GM23248 (cell line): Measurements from ENCODE around the gene PRSS27. TPM values are rescaled to one million over a fixed set of nuclear protein-coding genes. Genes with fewer than 3 reads are reported as not detected.

Experiments
- DNase-seq: peaks from one replicate; pipeline ENCODE4 v3.0.0-alpha.2; 2015
- H2AFZ ChIP-seq: fragments of 200-600 bp; sonication (generic); 2 replicates; pipeline ENCODE4 v1.6.1; 2016; ENCODE audit warnings: antibody characterized with exemption
- H3F3A ChIP-seq: fragments of 200-600 bp; sonication (generic); 2 replicates; pipeline ENCODE4 v1.6.1; 2016; ENCODE audit warnings: mild to moderate bottlenecking, antibody characterized with exemption, mixed run types; ENCODE audit not compliant: insufficient read depth
- H3K27ac ChIP-seq: fragments of 200-600 bp; sonication (generic); 2 replicates; pipeline ENCODE4 v1.5.1; 2016; ENCODE audit warnings: mild to moderate bottlenecking
- H3K27me3 ChIP-seq: fragments of 200-600 bp; sonication (generic); replicated peaks from 2 replicates; pipeline ENCODE4 v1.6.1; 2016; ENCODE audit warnings: mild to moderate bottlenecking; ENCODE audit not compliant: insufficient read depth
- H3K36me3 ChIP-seq: fragments of 200-600 bp; sonication (generic); 2 replicates; pipeline ENCODE4 v1.6.1; 2016; ENCODE audit warnings: low read depth, mild to moderate bottlenecking
- H3K4me1 ChIP-seq: fragments of 200-600 bp; sonication (generic); 2 replicates; pipeline ENCODE4 v1.6.1; 2016; ENCODE audit warnings: mild to moderate bottlenecking; ENCODE audit not compliant: insufficient read depth
- H3K4me2 ChIP-seq: fragments of 200-600 bp; sonication (generic); one replicate; pipeline ENCODE4 v1.6.1; 2016; ENCODE audit warnings: mild to moderate bottlenecking; ENCODE audit not compliant: unreplicated experiment
- H3K4me3 ChIP-seq: fragments of 200-600 bp; sonication (generic); 2 replicates; pipeline ENCODE4 v1.5.1; 2016; ENCODE audit warnings: mild to moderate bottlenecking
- H3K79me2 ChIP-seq: fragments of 200-600 bp; sonication (generic); 2 replicates; pipeline ENCODE4 v1.6.1; 2016; ENCODE audit warnings: mild to moderate bottlenecking; ENCODE audit not compliant: insufficient read depth
- H3K9ac ChIP-seq: fragments of 200-600 bp; sonication (generic); 2 replicates; pipeline ENCODE4 v1.6.1; 2016; ENCODE audit warnings: mild to moderate bottlenecking
- H3K9me2 ChIP-seq: fragments of 200-600 bp; sonication (generic); 2 replicates; pipeline ENCODE4 v1.6.1; 2016; ENCODE audit warnings: mixed run types, mild to moderate bottlenecking, moderate library complexity; ENCODE audit not compliant: insufficient read depth
- H3K9me3 ChIP-seq: fragments of 200-600 bp; sonication (generic); one replicate; pipeline ENCODE4 v1.6.1; 2017; ENCODE audit warnings: low read depth
- H4K20me1 ChIP-seq: fragments of 200-600 bp; sonication (generic); 2 replicates; pipeline ENCODE4 v1.6.0; 2016; ENCODE audit not compliant: insufficient read depth
- EZH2 ChIP-seq: fragments of 200-600 bp; sonication (generic); IDR thresholded peaks from 2 replicates; pipeline ENCODE4 v1.6.1; 2018; ENCODE audit warnings: antibody characterized with exemption, mild to moderate bottlenecking; ENCODE audit not compliant: insufficient read depth, poor library complexity, severe bottlenecking
- EZH2phosphoT487 ChIP-seq: fragments of 200-600 bp; sonication (generic); IDR thresholded peaks from 2 replicates; pipeline ENCODE4 v1.6.1; 2018; ENCODE audit warnings: antibody characterized with exemption, moderate library complexity, mild to moderate bottlenecking, low read depth; ENCODE audit not compliant: insufficient read depth
- WGBS, 2 experiments: methylation state at CpG; one replicate each; pipeline ENCODE4 v1.1.6; 2015 to 2017; ENCODE audit warnings: low lambda C conversion rate in 2 of 2, low coverage in 1 of 2; ENCODE audit errors: missing lambda C conversion rate in 2 of 2; 5-methylcytosine and 5-hydroxymethylcytosine counted together
- in situ Hi-C: fragments of 300-500 bp; cut with MboI; formaldehyde crosslinking; loops from 2 replicates; pipeline ENCODE4 v1.15.0; 2020
- polyA plus RNA-seq: library from polyadenylated mRNA; unstranded; fragments of >200 nt; fragmentation: Nextera tagmentation; extraction: Ambion mirVana; gene quantifications from 2 replicates; pipeline ENCODE4 v1.2.1, GENCODE V29; 2016
- total RNA-seq: library from RNA; depleted of rRNA; stranded (reverse); fragments of >200 nt; shearing (Covaris generic); gene quantifications from 2 replicates; pipeline ENCODE4 v1.2.3, GENCODE V29; 2014

PRSS27 gene
- total and polyA plus RNA-seq, 2 experiments from 2014 or later = 0.68 to 0.76 TPM

DNA sequence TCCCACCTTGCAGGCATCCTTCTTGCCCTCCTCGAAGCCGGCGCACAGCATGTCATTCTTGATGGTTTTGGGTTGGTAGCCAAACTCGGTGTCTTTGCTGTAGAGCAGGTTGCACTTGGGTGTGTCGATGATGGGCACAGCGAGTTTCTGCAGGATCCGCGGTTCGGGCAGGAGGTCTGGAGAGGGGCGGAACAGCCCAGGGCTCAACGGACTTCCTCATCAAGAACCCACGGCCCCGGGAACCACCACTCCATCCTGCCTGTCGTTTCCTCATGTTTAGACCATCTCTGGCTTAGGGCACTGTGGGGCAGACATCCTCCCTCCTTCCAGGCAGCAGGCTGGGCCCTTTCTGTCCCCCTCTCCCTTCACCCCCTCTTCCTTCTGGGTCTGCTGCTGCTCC, 6.5 kb downstream of the PRSS27 start:
- no peak overlapping the region for H3K27ac ChIP-seq
- WGBS, 2 experiments = 70 to 76% methylated on average over 14 of the region's 14 CpGs
- no peaks in the 10 kb centered on the region for H3K9me2 ChIP-seq
- no peaks in the 10 kb centered on the region for H3K79me2 ChIP-seq
- in situ Hi-C loops = no loop called here
- no peak overlapping the region for H3K9ac ChIP-seq
- no peak overlapping the region for H3K4me2 ChIP-seq
- H3K4me1 ChIP-seq = no peaks in the 10 kb centered on the region
- H3K9me3 ChIP-seq = no peaks in the 10 kb centered on the region
- H4K20me1 ChIP-seq = no peaks in the 10 kb centered on the region
- H3K27me3 ChIP-seq = no peaks in the 10 kb centered on the region
- peaks cover under 1% of the 10 kb centered on the region; the same call in 1 of the 2 replicates for H3K36me3 ChIP-seq
- no peaks in the 10 kb centered on the region for H3F3A ChIP-seq
- no peak overlapping the region for H3K4me3 ChIP-seq
- TF ChIP-seq EZH2 = no peak
- TF ChIP-seq EZH2phosphoT487 = no peak
- DNase-seq = no peak
- H2AFZ ChIP-seq = no peak overlapping the region

GRCh38 chr16:2712546-2712945, 7.5 kb downstream of the PRSS27 start:
- no peaks in the 10 kb centered on the region for H4K20me1 ChIP-seq
- no peaks in the 10 kb centered on the region for H3F3A ChIP-seq
- 73 to 78% methylated on average over 16 to 19 of the region's 21 CpGs for WGBS, 2 experiments
- peaks cover 5% of the 10 kb centered on the region; the same call in 1 of the 2 replicates for H3K36me3 ChIP-seq
- no peaks in the 10 kb centered on the region for H3K4me1 ChIP-seq
- no peak overlapping the region for H3K9ac ChIP-seq
- no peak overlapping the region for H3K27ac ChIP-seq
- no peak for TF ChIP-seq EZH2
- no peak for TF ChIP-seq EZH2phosphoT487
- no peaks in the 10 kb centered on the region for H3K9me3 ChIP-seq
- no peak overlapping the region for H3K4me3 ChIP-seq
- H3K79me2 ChIP-seq = no peaks in the 10 kb centered on the region
- H2AFZ ChIP-seq = no peak overlapping the region
- no peaks in the 10 kb centered on the region for H3K27me3 ChIP-seq
- no peak for DNase-seq
- in situ Hi-C loops = no loop called here
- H3K4me2 ChIP-seq = no peak overlapping the region
- H3K9me2 ChIP-seq = no peaks in the 10 kb centered on the region

- 77 to 78% methylated on average over 8 to 13 of the region's 14 CpGs for WGBS, 2 experiments
- Histone ChIP-seq H3K4me1 (no peaks in the 10 kb centered on the region), H3K9me2 (no peaks in the 10 kb centered on the region), H3K27me3 (no peaks in the 10 kb centered on the region), H3K79me2 (no peaks in the 10 kb centered on the region), H3K9me3 (no peaks in the 10 kb centered on the region), H4K20me1 (no peaks in the 10 kb centered on the region), H3F3A (no peaks in the 10 kb centered on the region), H3K36me3 (peaks cover 5% of the 10 kb centered on the region; the same call in 1 of the 2 replicates), H3K9ac (no peak overlapping the region), H3K4me3 (no peak overlapping the region), H3K27ac (no peak overlapping the region), H3K4me2 (no peak overlapping the region), H2AFZ (no peak overlapping the region)
- DNase-seq = no peak
- TF ChIP-seq EZH2 (no peak), EZH2phosphoT487 (no peak)
- in situ Hi-C loops = no loop called here
These were observed 8.0 kb downstream of the PRSS27 start for GRCh38 chr16:2712063-2712441.

DNA sequence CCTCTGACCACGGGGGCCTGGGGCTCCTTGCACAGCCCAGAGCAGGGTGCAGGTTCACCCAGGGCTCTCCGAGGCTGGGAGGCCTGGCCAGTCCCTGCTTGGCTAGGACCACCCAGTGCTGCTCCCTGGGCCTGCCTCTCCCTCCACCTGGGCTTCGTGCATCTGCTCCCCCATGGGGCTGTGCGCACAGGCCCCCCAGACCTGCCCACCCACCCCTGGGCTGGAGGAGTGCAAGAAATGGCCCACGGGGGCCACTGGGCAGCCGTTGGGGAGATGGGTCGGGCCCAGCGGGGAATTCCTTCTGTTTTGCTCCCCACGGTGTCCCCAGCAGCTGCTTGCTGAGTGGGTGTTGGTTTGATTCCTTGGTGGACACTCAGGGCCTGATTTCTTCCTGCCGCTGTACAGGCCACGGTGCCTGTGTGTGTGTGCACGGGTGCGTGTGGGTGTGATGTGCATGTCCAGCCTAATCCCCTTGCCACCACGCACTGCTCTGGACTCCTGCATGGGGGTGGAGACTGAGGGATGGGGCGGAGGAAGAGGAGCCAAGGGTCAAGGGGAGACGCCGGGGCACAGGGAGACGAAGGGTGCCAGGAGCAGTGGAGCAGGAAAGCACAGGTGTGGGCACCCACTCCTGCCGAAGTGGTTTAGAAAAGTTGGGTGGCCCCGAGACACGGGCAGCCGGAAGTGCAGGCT, 8.5 kb downstream of the PRSS27 start:
- no peak for DNase-seq
- no peaks in the 10 kb centered on the region for H3K9me2 ChIP-seq
- no peak overlapping the region for H3K27ac ChIP-seq
- no peak overlapping the region for H2AFZ ChIP-seq
- no peaks in the 10 kb centered on the region for H3K9me3 ChIP-seq
- no peak overlapping the region for H3K4me3 ChIP-seq
- in situ Hi-C loops = no loop called here
- peaks cover 5% of the 10 kb centered on the region; the same call in 1 of the 2 replicates for H3K36me3 ChIP-seq
- H3K27me3 ChIP-seq = no peaks in the 10 kb centered on the region
- no peak overlapping the region for H3K4me2 ChIP-seq
- no peaks in the 10 kb centered on the region for H4K20me1 ChIP-seq
- H3K79me2 ChIP-seq = no peaks in the 10 kb centered on the region
- 44 to 49% methylated on average over 18 to 19 of the region's 22 CpGs for WGBS, 2 experiments
- H3K9ac ChIP-seq = no peak overlapping the region
- H3K4me1 ChIP-seq = no peaks in the 10 kb centered on the region
- H3F3A ChIP-seq = no peaks in the 10 kb centered on the region
- TF ChIP-seq EZH2 = no peak
